Measurements from ENCODE around the gene BUD31.

GRCh38 chr7:99384523-99384922, 24.2 kb upstream of the BUD31 start:
- TF ChIP-seq POLR2A (IDR thresholded peaks at IDR 0.05; ENCODE audit: low read length) (no peak), GATA1 (IDR thresholded peaks at IDR 0.05; ENCODE audit: low read depth, low read length) (no peak)

Measured in erythroblast (primary cell).